HG03097 (cell line): ENCODE results near the gene HENMT1.
"Not testable (repeated sequence)": the region's sequence is repeated elsewhere in the genome, so short reads cannot be mapped to it uniquely, and the experiment has no call there.

Experiments used
- ATAC-seq: cut with Tn5 transposase; IDR thresholded peaks from one replicate; pipeline ENCODE4 v1.9.1; 2021; ENCODE audit not compliant: unreplicated experiment, low FRiP score

The HENMT1 gene

DNA sequence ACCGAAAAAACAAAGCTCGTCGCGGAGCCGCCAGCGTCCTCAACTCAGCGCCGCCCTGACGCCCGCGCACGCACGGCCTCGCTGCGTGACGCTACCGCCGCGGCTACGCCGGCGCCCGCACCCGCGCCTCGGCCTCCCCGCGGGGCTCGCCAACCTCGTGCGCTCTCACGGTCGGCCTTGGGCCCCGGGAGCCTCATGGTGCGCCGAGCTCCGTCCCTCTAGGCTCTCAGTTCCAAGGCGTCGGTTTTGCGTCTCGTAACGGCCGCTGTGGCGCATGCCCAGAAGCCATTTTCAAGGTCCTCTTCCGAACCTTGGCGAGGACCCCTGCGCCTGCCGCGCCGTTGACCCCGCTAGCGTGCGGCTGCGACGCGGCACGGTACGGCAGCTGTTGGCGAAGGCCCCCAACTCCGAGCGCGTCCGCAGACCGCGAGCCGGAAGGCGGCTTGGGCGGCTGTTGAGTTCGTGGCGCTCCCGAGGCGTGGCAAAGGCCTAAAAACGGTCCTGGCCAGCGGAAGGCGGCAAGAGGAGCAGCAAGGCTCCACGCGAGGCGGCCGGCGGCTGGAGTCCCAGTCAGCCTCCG is at the start of gene HENMT1:
Gene HENMT1, minus strand, starts transcription at position 64 of the 580 bp plus-strand sequence. CDS start 1,209 bp downstream, outside the sequence.
- peak; percentile 80 for ATAC-seq

- peak; percentile 55 for ATAC-seq
Measured at GRCh38 chr1:108708691-108709660, 48.1 kb upstream of the HENMT1 start.

DNA sequence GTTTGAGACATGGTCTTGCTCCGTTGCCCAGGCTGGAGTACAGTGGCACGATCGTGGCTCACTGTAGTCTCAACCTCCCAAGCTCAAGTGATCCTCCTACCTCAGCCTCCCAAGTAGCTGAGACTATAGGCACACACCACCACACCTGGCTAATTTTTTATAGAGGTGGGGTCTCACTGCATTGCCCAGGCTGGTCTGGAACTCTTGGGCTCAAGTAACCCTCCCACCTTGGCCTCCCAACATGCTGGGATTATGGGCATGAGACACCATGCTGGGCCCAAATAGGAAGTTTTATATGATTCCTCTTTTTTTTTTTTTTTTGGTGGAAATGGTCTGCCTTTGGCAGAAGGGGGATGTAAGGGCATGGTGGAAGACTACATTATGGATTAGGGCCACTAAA is 45.8 kb upstream of the HENMT1 start:
- ATAC-seq = no peak

DNA sequence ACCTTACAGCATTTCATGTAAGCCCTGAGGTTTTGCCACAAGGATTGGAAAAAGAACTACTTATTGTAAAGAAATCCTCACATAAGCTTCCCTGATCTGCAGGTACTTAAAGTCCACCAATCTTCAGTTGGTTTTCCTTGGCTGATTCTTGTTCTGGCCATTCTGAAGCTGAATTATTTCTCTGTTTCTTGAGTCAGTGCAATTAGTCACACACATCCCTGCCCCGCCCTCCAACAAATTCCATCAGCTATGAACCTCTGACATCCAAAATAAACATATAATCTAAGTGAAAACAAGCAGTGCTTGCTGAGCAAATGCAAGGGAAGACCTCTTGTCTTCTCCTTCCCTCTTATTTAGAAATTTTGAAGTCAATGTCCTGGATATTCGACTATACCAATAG is 43.6 kb upstream of the HENMT1 start:
- no peak for ATAC-seq

DNA sequence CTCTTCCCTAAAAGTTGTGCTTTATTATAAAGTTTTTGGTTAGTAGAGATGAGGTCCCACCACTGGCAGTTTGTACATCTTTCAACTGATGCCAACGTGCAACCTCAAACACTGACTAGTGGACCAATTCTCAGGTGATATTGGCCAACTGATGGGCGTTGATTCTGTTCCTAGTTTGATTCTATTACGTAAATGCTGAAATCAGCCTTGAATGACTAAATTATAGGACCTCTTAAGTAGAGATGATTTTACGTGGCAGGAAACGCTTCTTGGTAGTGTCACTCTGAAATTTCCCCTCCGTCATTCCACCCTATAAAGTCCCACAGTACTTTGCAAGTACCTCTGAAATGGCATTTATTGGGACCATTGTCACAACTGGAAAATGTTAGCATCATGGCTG is 43.0 kb upstream of the HENMT1 start:
- ATAC-seq = no peak

- ATAC-seq = not testable (repeated sequence)
Measured at GRCh38 chr1:108702109-108702508, 41.2 kb upstream of the HENMT1 start.

DNA sequence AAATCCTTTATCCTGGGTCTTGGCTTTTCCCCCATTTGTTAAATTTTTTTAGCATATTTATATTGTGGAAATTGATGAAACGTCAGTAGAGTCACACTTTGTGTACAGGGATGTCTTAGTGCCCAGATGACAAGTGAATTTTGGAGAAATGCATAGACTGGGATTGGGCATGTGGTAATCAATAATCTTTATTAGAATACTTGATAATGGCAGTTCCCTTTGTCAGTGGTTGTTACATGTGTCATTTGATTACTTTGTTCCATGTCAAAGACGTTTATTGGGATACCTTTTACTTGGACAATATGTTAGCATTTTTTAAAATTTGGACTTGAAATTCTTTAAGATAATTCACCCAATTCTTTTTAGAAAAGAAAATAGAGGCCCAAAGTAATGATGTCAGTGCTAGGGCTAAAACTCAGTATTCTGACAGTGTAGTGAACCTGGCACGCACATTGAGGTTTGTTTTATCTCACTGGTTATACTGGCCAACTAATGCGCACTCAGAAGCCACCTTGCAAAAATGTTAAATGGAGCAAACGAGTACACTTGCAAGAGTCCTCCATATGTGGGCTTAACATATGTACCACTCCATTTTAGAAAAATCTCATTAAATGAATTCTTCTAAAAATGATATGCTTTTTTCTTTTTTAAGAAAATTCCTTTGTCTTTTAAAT is 40.4 kb upstream of the HENMT1 start:
- ATAC-seq = no peak

- ATAC-seq = no peak
Measured at GRCh38 chr1:108699375-108700332, 38.8 kb upstream of the HENMT1 start.

DNA sequence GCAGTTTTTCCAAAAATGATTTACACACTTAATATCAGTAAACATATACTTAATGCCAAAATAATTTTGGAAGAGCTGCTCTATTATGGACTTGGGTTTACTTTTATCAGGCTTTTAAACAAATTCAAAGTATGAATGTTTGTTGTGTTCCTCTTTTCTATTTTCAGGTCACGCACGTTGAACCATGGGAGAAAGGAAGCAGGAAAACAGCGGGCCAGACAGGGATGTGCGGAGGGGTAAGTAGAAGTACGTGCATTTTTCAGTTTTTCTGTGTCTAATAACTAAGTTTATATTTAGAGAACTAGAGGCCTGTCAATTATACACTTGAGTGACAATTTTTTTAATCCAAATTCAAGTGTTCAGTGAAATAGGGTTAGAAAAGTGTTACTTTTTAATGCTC is 34.6 kb upstream of the HENMT1 start:
- no peak for ATAC-seq

- ATAC-seq = peak; percentile 45
Measured at GRCh38 chr1:108692724-108693655, 32.1 kb upstream of the HENMT1 start.

DNA sequence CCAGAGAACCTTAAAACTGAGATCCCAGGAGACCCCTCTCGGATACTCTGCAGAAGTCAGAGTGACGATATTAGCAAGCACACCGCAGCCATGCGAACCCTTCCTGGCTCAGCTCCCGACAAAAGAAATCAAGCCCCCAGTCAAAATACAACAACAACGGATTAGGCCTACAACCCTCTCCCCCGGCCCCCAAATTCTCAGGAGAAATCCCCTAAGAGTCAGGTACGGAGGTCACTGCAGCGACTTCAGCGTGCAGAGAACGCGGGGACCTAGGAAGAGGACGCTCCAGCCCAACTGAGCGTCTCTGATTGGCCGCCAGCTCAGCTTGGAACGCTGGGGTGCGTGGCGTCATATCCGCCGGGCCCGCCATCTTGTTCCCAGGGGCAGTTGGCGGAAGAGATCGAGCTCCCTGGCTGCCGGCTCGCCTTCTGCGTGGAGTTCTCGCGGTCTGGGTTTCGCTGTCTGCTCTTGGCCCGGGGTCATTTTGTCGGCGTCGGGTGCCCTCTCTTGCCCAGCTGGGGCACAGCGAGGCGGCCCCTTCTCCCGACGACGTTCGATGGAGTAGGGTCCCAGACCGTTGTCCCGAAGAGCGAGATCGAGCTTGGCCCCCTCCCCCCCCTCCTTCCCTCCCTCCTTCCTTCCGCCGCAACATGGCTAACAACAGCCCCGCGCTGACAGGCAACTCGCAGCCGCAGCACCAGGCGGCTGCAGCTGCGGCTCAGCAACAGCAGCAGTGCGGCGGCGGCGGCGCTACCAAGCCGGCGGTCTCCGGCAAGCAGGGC is 31.2 kb upstream of the HENMT1 start, which contains the start of gene PRPF38B:
Gene PRPF38B, plus strand, starts transcription at position 369 of the 782 bp plus-strand sequence. Its CDS starts 282 bp downstream, at position 651.
- peak; percentile 90 for ATAC-seq

- no peak for ATAC-seq
Measured at GRCh38 chr1:108691128-108691941, 30.4 kb upstream of the HENMT1 start.

DNA sequence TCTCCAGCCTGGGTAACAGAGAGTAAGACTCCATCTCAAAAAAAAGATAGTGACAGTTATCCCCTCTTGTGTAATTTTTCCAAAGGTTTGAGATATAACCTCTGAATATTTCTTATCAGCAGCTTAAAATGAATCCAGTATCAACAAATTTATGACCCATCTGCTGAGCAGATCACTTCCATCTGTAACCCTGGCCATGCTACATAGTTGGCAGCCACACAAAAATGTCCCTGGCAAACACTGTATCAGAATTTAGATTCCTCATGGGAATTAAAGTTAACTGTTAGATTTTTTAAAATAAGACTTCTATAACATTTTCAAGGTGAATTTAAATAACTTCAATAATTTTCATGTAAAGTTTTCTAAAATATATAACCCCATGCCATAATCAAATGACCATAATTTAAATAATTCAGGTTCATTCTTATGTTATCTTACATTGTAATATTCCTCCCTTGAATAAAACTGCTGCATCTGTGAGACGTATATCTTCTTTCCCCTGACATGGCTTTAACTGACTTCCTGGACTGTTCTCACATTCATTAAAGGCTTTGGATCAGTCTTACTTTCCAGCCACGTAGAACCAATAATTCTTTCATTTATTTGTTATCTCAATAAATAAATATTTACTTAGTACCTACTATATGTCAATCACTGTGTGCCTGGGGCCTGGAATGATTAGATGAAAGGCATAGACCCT is 25.9 kb upstream of the HENMT1 start:
- ATAC-seq = no peak

DNA sequence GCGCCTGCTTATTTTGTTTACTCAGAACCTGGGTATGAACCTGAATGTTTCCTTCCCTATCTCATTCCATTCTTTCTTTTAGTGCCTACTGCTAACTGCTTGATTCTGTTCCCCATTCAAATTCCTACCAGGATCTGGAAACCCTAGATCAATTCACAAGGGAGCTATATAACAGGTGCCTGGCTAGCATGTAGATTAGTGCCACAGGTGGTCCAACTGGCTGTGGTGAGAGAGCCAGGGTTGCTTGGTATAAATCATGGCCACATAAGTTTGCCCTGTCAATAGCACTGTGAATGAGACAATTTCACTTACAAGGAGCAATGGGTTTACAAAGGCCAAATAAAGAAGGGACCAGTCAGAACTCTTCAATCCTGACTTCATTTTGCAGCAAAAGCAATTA is 24.6 kb upstream of the HENMT1 start:
- no peak for ATAC-seq

DNA sequence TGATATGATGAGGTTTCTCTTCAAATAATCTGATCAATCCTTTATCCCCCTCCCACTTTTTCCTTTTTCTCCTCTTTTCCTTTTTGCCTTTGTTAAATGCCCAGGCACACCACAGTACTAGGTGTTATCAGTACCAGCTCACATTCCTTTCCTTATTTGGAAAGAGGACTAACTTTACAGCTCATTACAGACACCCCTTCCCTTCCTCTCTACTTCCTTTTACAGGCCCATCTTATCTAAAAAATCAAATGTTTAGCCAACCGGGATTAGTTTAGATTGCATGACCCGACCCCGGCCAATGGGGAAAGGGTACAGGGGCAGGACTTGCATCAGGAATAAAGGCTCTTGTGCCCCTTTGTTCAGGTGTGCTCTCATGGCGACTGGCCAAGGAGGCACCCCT is 20.8 kb upstream of the HENMT1 start:
- not testable (repeated sequence) for ATAC-seq

DNA sequence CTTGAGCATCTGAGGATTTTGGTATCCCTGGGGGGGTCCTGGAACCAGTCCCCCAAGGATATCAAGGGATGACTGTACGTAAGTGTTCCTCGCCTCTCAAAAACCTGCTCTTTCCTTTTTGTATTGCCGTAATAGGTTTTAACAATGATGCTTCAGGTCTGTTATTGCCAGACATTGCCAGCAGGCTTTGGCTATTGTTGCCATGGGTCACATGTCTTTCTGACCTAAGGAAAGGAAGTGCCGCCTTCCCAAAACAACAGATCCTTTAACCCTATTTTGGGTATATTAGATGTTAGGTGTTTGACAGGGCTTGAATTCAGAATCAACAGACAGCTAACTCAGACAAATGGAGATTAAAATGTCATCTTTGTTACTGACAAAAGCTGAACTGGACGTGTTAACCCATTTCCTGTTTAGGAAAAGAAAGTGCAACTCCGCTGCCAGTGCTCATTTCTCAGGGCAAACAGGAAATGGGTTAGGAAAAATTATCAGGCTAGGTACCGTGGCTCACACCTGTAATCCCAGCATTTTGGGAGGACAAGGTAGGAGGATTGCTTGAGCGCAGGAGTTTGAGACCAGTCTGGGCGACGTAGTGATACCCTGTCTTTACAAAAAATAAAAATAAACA is 18.8 kb upstream of the HENMT1 start:
- ATAC-seq = no peak
